ENCODE results near the gene BEX3.
"Not testable (repeated sequence)": the region's sequence is repeated elsewhere in the genome, so short reads cannot be mapped to it uniquely, and the experiment has no call there.

BEX3 gene
- 15.2 reads per million, percentile 41 among the genes with 10 or more reads in this experiment for total RNA-seq

DNA sequence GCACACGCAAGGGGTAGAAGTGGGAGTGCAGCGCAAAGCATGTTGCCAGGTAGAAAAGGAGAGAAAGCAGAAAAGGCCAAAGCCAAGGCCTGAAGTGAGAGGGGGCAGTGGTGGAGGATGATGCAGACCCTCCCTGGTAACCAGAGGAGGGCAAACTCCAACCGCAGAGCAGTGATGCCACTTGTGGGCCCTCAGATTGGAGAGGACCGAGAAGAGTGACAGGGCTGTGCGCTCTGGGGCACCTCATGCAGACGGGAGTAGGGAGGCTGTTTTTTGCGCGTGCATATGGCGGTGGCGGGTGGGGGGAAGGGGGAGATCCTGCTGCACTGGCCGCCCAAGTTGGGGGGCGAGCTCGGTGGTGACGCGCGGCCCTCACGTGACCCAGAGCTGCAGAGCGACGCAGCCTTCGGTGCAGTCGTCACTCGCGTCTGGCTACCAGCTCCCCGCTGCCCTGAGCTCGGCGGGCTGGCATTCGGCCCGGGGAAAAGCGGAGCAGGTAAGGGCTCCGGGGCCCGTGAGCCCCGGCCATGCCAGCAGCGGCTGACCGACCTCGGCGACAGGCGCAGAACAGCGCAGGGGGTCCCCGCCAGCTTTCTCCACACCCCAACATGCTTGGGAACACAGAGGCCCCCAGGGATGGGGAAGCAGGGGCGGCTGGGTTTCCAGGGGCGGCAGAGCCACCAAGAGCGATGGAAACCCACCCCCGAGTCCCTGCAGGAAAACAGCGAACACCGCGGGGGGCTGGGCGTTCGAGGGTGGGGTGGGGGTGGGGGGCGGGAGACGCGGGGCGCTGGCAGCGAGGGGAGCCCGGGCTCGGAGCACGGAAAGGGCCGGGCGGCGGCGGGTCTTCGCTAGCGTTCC, at the start of gene BEX3:
BEX3 (plus strand) TSS at position 421 of the 861 bp plus-strand sequence. CDS start 984 bp downstream, outside the sequence.
- peak; percentile 29 for DNase-seq

GRCh38 chrX:103329991-103330390, 46.3 kb upstream of the BEX3 start, which contains the start of gene TCEAL7:
Gene TCEAL7, plus strand, starts transcription at chrX:103330239. Its CDS starts 1,165 bp downstream, at chrX:103331404.
- no peak for DNase-seq

GRCh38 chrX:103330681-103331288, 45.6 kb upstream of the BEX3 start:
- DNase-seq: no peak

DNA sequence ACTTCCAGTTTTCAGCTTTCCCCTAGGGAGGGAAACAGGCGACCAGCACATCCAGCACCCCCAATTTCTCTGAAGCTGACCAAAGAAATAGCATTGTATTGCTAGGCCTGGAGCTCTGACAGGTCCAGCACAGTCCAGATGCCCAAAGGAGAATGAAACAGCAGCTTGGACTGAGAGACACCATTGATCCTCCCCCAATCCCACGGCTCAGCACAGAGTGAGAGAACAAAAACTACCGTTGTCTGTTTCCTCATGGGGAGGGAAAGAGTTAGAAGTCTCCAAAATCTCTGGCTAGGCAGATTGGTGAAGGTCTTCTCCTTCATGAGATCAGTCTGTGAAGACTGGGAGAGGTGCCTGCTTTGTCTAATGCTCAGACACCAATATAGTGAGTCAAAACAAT, 37.7 kb upstream of the BEX3 start:
- DNase-seq: no peak

DNA sequence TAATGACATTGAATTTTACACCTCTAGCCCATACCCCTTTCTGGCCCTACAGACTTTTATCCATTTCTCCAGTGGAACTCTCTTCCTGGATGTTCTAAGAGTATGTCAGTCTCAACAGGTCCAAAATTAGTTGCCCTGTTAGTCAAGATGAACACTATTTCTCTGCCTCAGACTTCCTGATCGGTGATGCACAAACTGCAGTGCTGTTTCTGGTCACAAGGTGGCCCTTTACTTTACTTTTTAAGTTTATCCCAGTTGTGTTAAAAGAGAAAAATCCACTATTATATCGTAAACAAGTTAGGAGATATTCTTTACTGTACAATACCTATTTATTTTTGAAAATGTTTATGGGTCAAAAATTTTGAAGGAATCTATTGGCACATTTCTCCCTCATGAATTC, 33.2 kb upstream of the BEX3 start:
- DNase-seq: peak; percentile 27

GRCh38 chrX:103344606-103345005, 31.7 kb upstream of the BEX3 start:
- no peak for DNase-seq

GRCh38 chrX:103347682-103348397, 28.5 kb upstream of the BEX3 start:
- DNase-seq: no peak

DNA sequence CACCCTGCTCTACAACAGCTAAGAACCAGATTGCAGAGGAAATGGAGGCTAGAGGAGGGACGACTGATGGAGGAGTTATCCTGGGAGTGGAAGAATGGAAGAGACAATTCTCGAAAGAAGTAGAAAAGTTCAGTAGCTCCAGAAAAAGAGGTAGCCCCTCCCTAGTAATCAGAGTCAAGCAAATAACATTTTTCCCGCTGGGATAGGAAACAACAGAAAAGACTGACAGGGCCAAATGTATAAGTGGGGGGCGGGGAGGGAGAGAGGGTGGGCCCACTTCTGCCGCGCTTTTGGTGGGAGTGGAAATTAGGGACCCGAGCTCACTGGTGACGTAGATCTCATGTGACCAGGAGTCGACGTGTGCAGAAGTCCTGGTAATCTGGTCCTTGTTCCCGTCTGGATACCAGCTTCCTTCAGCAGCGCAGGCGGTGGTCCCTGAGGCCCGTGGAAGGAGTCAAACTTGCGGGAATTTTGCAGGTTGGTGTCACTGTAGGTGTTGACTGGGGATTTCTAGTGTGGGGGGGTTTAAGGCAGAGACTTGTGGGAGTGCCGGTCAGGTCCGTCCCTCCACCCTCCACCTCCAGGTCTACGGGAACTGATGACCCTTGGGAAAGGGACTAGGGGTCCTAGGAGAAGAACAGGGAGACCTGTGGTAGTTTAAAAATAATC, 20.1 kb upstream of the BEX3 start, which contains the start of gene TCEAL9:
TCEAL9 (plus strand) TSS at position 377 of the 669 bp plus-strand sequence. CDS start 1,179 bp downstream, outside the sequence.
- DNase-seq: no peak

- DNase-seq: no peak
These were observed 19.5 kb upstream of the BEX3 start for GRCh38 chrX:103356858-103357257.

DNA sequence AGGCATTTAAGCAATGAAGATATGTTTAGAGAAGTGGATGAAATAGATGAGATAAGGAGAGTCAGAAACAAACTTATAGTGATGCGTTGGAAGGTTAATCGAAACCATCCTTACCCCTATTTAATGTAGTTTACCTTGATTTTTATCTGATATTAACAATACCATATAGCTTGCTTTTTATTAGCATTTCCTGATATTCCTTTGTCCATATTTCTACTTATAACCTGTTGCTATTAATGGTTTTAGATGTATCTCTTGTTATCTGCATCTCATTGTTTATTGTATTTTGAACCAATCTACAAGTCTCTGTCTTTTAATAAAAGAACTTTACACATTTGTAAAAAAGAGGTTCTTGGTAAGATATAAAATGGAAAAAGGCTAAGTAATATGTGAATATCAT, 18.5 kb upstream of the BEX3 start:
- DNase-seq: no peak

DNA sequence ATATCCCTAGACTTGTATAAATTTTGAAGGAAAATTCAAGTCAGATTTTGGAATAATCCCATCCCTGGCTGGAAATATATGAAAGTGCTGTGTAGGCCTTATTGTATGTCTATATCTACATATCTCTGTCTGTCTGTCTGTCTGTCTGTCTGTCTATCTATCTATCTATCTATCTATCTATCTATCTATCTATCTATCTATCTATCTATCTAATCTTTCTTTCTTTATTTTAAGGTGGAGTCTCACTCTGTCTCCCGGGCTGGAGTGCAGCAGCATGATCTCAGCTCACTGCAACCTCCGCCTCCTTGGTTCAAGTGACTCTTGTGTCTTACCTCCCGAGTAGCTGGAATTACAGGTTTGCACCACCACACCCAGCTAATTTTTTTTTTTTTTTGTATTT, 16.7 kb upstream of the BEX3 start:
- DNase-seq: not testable (repeated sequence)

- no peak for DNase-seq
These were observed 16.2 kb upstream of the BEX3 start for GRCh38 chrX:103360092-103360491.

DNA sequence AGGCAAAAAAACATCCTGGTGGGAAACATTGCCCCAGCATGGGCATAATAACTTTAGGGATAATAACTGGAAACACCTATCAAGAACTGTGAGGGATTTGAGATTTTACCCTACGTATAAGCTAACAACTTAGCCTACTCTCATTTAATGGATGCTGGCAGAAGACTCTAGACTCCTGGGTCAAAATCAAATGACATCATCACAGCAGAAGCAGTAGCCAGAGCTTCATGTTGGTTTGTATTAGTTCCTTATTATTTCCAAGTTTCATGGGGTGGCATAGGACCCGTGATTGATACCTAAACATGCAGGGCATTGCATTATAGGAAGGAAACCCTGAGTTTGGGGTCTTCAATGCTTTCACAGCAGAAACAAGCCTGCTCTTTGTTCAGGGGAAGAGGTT, 15.4 kb upstream of the BEX3 start:
- DNase-seq: no peak

GRCh38 chrX:103361798-103362197, 14.5 kb upstream of the BEX3 start:
- DNase-seq: no peak

DNA sequence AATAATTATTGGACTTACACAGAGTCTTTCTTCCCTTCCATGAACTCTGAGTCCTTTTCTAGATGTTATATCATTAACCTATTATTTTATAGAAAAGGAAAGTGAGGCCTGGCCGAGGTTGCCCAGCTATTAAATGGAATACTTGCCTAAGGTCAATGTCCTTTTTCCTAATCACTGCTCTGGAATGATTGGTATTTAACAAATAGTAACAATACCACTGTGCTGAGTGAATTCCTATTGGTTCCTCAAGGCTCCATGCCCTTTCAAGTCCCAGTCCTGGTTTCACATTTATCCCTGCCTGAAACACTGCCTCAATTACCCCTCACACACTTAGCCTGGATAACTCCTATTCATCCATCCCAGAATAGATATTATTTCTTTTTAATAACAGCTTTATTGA, 13.9 kb upstream of the BEX3 start:
- no peak for DNase-seq

- no peak for DNase-seq
These were observed 13.3 kb upstream of the BEX3 start for GRCh38 chrX:103363046-103363445.

GRCh38 chrX:103367502-103367901, 8.8 kb upstream of the BEX3 start:
- no peak for DNase-seq

- DNase-seq: no peak
These were observed 6.9 kb upstream of the BEX3 start for GRCh38 chrX:103369479-103369878.

GRCh38 chrX:103372886-103373285, 3.5 kb upstream of the BEX3 start:
- no peak for DNase-seq

DNA sequence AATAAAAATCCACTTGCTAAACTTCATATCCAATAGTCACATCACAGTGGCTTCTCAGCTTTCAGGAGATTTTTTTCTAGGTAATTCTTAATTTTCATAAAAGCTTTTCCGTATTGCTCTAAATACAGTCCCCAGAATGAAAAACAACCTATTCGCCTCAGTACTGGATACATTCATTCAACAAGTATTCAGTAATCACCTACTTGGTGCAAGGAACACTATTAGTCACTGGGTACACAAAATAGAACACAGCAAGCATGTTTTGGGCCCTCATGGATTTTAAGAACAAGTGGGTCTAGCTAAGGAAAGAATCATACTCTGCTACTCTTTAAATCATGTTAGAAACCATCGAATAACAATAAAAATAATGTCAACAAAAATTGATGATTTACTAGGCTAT, 2.8 kb upstream of the BEX3 start:
- no peak for DNase-seq

- DNase-seq: no peak
These were observed 614 bp downstream of the BEX3 start for GRCh38 chrX:103376979-103377324.

DNA sequence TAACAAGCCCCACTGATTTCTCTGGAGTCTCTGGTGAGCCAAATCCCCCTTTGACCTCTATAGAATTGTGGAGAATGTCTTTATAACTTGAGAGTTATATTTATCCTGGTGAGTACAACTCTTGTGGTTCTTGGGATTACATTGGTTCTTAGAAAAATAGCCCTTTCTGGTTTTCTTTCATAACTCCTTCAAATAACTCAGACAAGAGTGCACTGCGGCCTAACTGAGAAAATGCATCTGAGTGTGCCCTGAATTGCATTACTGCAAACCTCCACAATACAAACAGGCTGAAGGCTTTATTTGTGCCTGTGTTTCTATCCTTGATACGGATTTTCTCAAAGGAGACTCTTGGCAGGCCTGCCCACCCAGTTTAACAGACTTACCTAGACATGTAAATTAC, 2.7 kb downstream of the BEX3 start:
- DNase-seq: no peak

DNA sequence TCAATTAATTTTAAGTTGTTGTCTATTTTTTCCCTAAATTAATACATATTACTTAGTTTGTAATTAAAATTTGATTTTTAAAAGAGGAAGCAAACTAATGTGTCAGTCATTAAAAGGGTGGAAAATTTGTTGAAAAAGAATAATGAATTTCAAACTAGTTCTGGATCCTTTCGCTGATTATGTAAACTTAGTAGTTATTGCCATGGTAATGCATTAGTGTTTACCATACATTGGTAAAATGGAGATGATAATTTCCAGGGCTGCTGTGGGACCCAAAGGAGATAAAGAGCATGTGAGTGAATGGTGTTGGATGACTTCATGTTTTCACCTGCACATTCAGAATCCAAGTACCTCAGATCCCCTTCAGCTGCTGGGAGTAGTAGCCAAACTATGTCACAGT, 6.5 kb downstream of the BEX3 start:
- no peak for DNase-seq
